Measurements from ENCODE around the gene DEFB132.

Gene DEFB132

DNA sequence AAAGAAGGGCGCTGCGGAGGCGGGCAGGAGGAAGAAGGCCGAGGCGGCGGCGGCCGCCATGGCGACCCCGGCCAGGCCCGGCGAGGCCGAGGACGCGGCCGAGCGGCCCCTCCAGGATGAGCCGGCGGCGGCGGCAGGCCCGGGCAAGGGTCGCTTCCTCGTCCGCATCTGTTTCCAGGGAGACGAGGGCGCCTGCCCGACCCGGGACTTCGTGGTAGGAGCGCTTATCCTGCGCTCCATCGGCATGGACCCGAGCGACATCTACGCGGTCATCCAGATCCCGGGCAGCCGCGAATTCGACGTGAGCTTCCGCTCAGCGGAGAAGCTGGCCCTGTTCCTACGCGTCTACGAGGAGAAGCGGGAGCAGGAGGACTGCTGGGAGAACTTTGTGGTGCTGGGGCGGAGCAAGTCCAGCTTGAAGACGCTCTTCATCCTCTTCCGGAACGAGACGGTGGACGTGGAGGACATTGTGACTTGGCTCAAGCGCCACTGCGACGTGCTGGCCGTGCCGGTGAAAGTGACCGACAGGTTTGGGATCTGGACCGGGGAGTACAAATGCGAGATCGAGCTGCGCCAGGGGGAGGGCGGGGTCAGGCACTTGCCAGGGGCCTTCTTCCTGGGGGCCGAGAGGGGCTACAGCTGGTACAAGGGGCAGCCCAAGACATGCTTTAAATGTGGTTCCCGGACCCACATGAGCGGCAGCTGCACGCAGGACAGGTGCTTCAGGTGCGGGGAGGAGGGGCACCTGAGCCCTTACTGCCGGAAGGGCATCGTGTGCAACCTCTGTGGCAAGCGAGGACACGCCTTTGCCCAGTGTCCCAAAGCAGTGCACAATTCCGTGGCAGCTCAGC, 40.6 kb downstream of the DEFB132 start:
- peak; percentile 53 to 69 for DNase-seq

DNA sequence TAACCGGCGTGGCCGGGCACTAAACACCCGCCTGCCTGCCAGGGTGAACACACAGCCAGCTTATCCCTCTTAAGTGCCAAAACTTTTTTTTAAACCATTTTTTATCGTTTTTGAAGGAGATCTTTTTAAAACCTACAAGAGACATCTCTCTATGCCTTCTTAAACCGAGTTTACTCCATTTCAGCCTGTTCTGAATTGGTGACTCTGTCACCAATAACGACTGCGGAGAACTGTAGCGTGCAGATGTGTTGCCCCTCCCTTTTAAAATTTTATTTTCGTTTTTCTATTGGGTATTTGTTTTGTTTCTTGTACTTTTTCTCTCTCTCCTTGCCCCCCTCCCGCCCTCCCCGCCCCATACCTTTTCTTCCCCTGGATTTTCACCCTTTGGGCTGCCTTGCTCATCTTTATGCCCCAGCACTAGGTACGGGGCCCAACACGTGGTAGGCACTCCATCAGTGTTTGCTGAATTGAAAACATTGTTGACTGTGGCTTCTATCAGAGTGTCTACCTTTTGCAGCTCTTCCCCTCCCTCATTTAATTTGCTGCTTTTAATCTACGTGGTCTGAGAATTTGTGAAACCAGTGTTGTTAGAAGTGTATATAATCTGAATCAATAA, 41.4 kb downstream of the DEFB132 start:
- DNase-seq, result no peak

DNA sequence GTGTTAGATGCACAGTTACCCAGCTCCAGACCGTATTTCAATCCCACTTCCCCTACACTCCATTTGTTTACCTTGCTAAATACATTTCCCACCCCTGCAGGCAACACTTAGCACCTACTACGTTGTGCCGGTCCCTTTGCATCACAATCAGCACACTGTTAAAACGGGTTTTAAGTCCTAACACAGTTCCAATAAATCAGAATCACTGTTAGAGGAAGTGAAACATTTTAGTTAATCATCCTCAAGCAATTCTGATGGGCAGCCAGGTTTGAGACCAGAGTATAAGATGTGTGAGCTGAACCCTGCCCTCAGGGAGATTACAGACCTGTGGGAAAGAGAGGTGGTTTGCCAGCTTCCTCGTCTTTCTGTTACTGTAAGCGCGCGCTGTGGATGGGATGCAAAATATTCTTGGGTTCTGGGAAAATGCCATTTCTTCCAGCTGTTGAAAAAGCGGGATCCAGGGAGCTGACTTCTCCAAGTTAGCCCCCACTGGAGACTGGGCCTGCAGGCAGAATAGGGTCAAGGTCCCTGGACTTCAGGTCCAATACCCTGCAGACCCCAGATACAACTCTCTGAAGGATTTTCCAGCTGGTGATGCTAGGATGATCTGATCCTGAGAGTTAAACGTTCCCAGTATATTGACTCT, 42.9 kb downstream of the DEFB132 start:
- no peak for DNase-seq

DNA sequence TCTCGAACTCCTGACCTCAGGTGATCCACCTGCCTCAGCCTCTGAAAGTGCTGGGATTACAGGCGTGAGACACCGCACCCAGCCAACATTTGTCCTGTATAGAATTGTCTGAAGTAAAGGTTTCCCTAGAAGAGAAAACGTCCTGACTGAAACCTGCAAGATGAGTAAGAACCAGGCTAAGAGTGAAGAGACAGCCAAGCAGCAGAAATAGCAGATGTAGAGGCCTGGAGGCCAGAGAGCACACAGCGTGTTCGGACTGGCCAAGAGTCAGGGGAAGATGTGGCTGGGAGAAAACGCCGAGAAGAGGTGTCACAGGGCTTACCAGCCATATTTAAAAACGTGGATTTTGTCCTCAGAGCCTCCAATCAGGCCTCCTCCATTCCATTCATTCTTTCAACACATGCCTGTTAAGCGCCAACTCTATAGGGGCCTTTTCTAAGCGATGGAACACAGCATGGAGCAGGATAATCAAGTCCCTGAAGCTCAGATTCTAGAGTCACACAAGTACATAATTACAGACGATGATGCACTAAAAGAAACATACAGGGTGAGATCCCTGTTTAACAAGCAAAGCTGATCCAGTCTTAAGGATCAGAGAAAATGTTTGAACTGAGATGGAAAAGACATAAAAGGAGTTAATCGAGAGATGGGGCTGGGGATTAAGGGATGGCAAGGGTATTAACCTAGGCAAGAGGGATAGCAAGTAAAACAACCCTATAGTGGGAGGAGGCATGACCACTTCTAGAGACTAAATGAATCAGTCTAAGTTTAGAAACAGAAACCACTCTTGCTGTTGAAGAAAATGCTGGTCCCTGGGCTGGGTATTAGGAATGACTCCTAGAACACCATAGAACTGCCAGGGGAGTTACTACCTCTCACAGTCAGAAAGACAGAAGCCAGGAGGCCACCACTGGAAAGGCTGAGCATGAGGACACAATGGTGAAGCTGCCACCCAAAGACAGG, 44.6 kb downstream of the DEFB132 start:
- no peak for DNase-seq

DNA sequence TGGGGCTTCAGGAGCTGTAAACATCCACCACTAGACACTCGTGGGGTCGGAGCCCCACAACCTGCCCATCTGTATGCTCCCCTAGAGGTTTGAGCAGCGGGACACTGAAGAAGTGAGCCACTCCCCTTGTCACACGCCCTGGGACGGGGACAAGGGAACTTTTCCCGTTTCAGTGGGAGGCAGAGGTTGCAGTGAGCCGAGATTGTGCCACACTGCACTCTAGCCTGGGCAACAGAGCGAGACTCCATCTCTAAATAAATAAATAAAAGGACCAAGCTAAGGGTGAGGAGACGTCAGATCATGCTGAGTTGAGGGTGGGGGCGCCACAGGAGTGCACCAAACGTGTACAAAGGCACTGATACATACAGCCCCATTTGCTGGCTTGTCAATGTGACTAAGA, 48.2 kb downstream of the DEFB132 start:
- no peak for DNase-seq

DNA sequence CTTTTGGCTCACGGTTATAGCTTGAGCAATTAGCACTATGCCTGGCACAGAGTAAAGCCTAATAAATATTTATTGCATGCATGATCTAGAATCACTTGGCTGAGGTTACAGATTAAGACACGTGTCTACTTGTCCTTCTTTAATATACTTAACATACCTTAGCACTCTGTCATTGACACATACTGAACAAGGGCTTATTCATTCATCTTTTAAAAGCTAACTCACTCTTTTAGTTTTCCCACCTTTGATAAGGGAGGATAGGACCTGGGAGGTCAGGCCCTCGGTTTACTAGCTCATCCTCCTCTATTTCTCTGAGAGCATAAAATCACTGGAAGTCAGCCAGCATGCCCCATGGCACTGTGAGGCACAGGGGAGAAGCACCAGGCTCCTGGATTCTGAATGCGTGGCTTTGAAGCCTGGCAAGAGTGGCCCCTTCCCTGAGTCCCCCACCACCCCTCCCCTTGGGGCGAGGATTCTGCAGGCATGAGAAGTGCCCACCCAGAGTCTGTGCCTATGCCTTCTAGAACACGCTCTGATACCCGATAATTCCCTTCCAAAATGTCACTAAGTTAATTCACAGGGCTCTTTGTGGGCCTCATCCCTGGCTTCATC, 51.0 kb downstream of the DEFB132 start:
- no peak for DNase-seq

DNA sequence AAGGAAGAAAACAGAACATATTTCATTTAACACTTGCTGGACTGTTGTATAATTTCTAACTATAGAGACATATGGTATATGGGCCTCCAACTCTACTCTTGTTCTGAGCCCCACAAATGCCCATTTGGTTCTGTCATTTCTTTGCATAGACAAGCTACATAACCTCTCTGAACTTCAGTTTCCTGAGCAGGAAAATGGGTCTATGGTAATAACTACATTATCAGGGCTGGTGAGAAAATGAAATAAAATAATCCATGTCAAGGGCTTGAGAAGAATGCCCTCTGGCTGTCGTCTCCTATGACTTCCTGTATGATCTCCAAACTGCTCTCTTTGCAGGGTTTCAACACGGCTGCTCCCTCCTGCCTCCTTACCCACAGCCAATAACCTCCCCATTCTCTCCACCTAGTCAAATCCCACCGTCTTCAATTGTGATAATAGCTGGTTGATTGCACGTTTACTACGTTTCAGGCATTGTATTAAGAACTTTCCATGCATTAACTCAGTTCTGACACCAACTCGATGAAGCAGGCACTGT, 51.8 kb downstream of the DEFB132 start:
- DNase-seq, result no peak

DNA sequence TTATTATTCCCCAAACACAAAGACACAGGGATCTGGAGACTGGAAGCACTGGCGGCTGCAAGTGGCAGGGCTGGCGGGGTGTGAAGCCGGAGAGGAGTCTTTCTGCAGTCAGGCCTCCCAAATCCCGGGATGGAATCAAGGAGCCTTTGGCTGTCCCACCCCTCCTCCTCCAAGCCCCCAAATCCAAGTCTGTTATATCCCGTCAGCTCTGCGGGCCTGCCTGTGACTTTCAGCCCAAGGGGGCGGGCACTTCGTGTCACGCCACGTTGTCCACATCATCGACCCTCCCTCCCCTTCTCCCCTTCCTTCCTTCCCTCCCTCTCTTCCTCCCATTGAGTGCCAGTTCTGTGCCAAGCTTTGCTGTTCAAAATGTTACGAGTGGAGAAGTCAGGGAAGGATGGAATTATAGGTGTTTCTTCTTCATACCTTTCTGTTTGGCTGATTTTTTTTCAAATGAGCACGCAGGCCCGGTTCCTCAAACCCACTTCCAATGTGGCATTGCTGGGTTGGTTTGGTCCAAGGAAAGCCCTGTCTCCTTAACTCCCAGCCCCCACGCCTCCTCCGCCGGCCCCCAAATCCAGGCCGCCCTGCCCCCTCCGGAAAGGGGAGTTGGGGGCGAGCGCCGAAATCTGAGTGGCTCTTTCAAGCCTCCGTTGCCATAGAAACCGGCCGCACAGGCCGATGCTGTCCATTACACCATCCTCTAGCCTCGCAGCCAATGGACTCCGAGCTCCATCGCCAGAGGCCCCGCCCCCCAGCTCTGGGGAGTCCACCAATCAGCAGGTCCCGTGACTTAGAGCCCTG, 52.5 kb downstream of the DEFB132 start:
- DNase-seq, result no peak

DNA sequence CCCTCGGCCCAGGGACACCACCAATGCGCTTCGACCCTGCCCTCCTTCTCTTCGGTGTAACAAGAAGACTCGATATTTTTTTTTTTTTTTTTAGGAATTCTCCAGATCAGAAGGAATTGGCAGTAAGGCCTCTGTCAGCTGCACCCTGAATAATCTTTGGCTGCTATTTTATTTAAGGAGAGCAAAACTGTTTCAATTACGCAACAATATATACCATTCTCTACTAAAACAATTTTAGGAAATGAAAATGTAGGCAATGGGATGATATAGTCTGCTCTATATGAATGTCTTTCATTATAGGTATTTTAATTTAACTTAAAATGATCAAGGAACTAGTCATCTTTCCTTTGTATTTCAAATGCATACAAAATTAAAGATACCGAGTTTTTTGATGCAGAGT, 53.1 kb downstream of the DEFB132 start:
- DNase-seq, result no peak

Data from SW 1271 (cell line).